ENCODE results near the gene PCNX1. TPM values are rescaled to one million over a fixed set of nuclear protein-coding genes. Genes with fewer than 3 reads are reported as not detected.

The PCNX1 gene
- polyA plus RNA-seq, 3 donors, result 7.3 to 26.7 (median 8.1) TPM

DNA sequence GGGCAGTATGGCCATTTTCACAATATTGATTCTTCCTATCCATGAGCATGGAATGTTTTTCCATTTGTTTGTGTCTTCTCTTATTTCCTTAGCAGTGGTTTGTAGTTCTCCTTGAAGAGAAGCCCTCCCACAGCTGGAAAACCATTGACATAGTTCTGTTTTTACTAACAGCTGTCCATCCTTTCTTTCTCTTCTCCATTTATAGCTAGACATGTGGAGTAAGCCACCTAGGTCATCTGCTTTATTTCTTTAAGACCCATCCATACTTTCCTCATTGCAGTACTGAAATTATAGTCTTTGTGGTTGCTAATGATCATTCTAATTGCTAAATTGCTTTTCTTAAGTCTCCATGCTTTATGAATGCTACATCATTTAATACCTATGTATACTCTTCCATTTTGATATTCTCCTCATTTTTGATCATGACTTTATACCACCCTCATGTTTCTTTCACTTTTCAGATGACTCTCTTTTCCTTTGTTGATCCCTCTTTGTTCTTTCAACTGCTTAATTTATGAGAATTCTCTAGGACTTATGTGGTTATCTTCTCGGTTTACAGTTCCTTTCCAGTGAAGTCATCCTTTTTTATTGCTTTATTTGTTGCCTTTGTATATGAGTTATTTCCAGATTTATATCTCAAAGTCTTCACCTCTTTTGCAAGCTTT lies 114.2 kb downstream of the PCNX1 start:
- Mint-ChIP-seq H3K27ac (no peak overlapping the region), H3K9me3 (peaks cover 0 to 8% (median 5%) of the 10 kb centered on the region in 7 donors), H3K4me3 (no peak overlapping the region), H3K27me3 (ENCODE audit: low read depth in 3 of 3) (peaks cover 0 to 2% (median 0%) of the 10 kb centered on the region in 3 donors), H3K4me1 (no peaks in the 10 kb centered on the region), H3K36me3 (peaks cover 63 to 79% of the 10 kb centered on the region in 2 donors)
- intact Hi-C loops (cut with micrococcal nuclease), result no loop called here
- no peak overlapping the region for H2AFZ ChIP-seq (ENCODE audit: insufficient read depth, low read depth, low read length, poor library complexity, severe bottlenecking)
- WGBS (ENCODE audit: insufficient coverage), result no CpG with 5 or more reads among the region's 1 CpG
- no peak overlapping the region for H3K4me2 ChIP-seq (replicated peaks; ENCODE audit: extremely low read depth, low read length, poor library complexity, severe bottlenecking)
- H3K4me3 ChIP-seq (replicated peaks in 1 of 3; ENCODE audit: low read depth in 2 of 3, low read length in 3 of 3), result no peak overlapping the region
- H3K79me2 ChIP-seq (ENCODE audit: insufficient read depth, low read length), result no peaks in the 10 kb centered on the region
- H3K27me3 ChIP-seq (ENCODE audit: control insufficient read depth in 2 of 2, insufficient read depth in 2 of 2, low read length in 2 of 2), result no peaks in the 10 kb centered on the region
- no peak overlapping the region for H3K9ac ChIP-seq (ENCODE audit: insufficient read depth, low read length, poor library complexity, severe bottlenecking)
- DNase-seq, result no peak
- peaks cover 65 to 86% of the 10 kb centered on the region in 2 donors for H3K36me3 ChIP-seq (replicated peaks in 1 of 2; ENCODE audit: control insufficient read depth in 1 of 2, insufficient read depth in 2 of 2, low read length in 2 of 2)
- TF ChIP-seq, protein P1, sequence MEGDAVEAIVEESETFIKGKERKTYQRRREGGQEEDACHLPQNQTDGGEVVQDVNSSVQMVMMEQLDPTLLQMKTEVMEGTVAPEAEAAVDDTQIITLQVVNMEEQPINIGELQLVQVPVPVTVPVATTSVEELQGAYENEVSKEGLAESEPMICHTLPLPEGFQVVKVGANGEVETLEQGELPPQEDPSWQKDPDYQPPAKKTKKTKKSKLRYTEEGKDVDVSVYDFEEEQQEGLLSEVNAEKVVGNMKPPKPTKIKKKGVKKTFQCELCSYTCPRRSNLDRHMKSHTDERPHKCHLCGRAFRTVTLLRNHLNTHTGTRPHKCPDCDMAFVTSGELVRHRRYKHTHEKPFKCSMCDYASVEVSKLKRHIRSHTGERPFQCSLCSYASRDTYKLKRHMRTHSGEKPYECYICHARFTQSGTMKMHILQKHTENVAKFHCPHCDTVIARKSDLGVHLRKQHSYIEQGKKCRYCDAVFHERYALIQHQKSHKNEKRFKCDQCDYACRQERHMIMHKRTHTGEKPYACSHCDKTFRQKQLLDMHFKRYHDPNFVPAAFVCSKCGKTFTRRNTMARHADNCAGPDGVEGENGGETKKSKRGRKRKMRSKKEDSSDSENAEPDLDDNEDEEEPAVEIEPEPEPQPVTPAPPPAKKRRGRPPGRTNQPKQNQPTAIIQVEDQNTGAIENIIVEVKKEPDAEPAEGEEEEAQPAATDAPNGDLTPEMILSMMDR (IDR thresholded peaks at IDR 0.05), result no peak
- peaks cover 12% of the 10 kb centered on the region for H4K20me1 ChIP-seq (ENCODE audit: insufficient read depth, low read length)
- H3K27ac ChIP-seq (ENCODE audit: low read depth in 1 of 2, low read length in 2 of 2), result no peak overlapping the region
- no peaks in the 10 kb centered on the region for H3K9me3 ChIP-seq (replicated peaks in 1 of 2; ENCODE audit: control insufficient read depth in 1 of 2, insufficient read depth in 1 of 2, low read length in 2 of 2)
- H3K4me1 ChIP-seq (ENCODE audit: control insufficient read depth in 1 of 2, insufficient read depth in 2 of 2, low read length in 2 of 2), result no peaks in the 10 kb centered on the region

DNA sequence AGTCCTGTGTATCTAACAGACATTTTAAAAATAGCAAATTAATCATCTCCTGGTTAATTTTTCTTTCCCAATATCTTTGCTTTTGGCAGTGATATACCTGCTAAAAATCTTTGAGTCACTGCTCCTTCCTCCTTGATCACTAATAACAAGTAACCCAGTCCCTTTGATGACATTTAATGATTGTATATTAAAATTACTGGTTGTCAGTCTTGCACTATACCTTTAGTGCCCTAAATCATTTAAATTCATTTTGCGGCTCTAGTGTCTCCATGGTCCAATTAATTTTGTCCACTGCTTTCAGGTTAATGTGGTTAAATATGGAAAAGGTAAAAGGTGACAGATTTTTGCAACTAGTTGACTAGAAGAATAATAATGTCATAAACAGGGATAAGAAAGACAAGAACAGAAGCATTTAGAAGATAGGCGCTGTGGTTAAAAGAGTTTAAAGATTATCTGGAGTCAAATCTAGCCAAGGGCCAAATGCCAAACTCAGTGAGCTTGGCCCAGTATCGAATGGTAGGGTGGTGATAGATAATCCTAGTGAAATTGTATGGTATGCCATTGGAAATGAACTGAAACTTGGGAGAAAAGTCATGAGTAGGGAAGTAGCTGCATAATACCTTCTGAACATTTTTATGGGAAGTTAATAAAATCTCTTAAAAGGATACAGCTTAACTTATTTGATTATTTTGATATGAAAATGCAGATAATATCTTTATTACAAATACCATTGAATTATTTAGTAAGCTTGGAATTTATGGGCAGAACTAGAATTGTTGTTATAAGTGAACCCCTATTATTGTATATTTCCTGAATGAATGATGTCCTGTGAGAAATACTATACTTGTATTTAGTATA lies 115.0 kb downstream of the PCNX1 start:
- H3K36me3 Mint-ChIP-seq, result peaks cover 59 to 76% of the 10 kb centered on the region in 2 donors
- H3K27me3 Mint-ChIP-seq (ENCODE audit: low read depth in 3 of 3), result peaks cover 0 to 2% (median 0%) of the 10 kb centered on the region in 3 donors
- H3K9me3 Mint-ChIP-seq, result peaks cover 0 to 8% (median 5%) of the 10 kb centered on the region in 7 donors
- Histone ChIP-seq H3K36me3 (replicated peaks in 1 of 2; ENCODE audit: control insufficient read depth in 1 of 2, insufficient read depth in 2 of 2, low read length in 2 of 2) (peaks cover 70 to 86% of the 10 kb centered on the region in 2 donors), H3K4me3 (replicated peaks in 1 of 3; ENCODE audit: low read depth in 2 of 3, low read length in 3 of 3) (no peak overlapping the region), H3K4me2 (replicated peaks; ENCODE audit: extremely low read depth, low read length, poor library complexity, severe bottlenecking) (no peak overlapping the region), H3K27ac (ENCODE audit: low read depth in 1 of 2, low read length in 2 of 2) (no peak overlapping the region), H2AFZ (ENCODE audit: insufficient read depth, low read depth, low read length, poor library complexity, severe bottlenecking) (no peak overlapping the region), H3K9me3 (replicated peaks in 1 of 2; ENCODE audit: control insufficient read depth in 1 of 2, insufficient read depth in 1 of 2, low read length in 2 of 2) (no peaks in the 10 kb centered on the region), H3K4me1 (ENCODE audit: control insufficient read depth in 1 of 2, insufficient read depth in 2 of 2, low read length in 2 of 2) (no peaks in the 10 kb centered on the region), H3K79me2 (ENCODE audit: insufficient read depth, low read length) (no peaks in the 10 kb centered on the region), H4K20me1 (ENCODE audit: insufficient read depth, low read length) (peaks cover 12% of the 10 kb centered on the region), H3K27me3 (ENCODE audit: control insufficient read depth in 2 of 2, insufficient read depth in 2 of 2, low read length in 2 of 2) (no peaks in the 10 kb centered on the region), H3K9ac (ENCODE audit: insufficient read depth, low read length, poor library complexity, severe bottlenecking) (no peak overlapping the region)
- no peak overlapping the region for H3K4me3 Mint-ChIP-seq
- peak overlapping the region in 1 of 7 donors; percentile 19 for H3K27ac Mint-ChIP-seq
- DNase-seq, result no peak
- TF ChIP-seq, protein P1 (IDR thresholded peaks at IDR 0.05), result no peak
- H3K4me1 Mint-ChIP-seq, result no peaks in the 10 kb centered on the region
- 100% methylated on average over 1 of the region's 3 CpGs for WGBS (ENCODE audit: insufficient coverage)
- intact Hi-C loops (cut with micrococcal nuclease), result no loop called here

Data from CD14-positive monocyte (primary cell).